Smooth muscle cell (in vitro differentiated cells): ENCODE measurements around the gene CMPK2. TPM values are rescaled to one million over a fixed set of nuclear protein-coding genes. Genes with fewer than 3 reads are reported as not detected.

ENCODE experiments used
- DNase-seq: peaks from one replicate; lab custom pipeline; 2025; ENCODE audit not compliant: unreplicated experiment; lab: John Stamatoyannopoulos, UW
- H2AFZ ChIP-seq: fragments of 200-600 bp; sonication (generic); 2 replicates; pipeline ENCODE4 v1.6.0; 2016; ENCODE audit warnings: antibody characterized with exemption, low read depth, mild to moderate bottlenecking
- H3F3A ChIP-seq: fragments of 200-600 bp; sonication (generic); 2 replicates; pipeline ENCODE4 v1.6.0; 2017; ENCODE audit warnings: antibody characterized with exemption, low read depth
- H3K27ac ChIP-seq: fragments of 200-600 bp; sonication (generic); 2 replicates; pipeline ENCODE4 v1.5.1; 2016; ENCODE audit warnings: low read depth, mild to moderate bottlenecking
- H3K27me3 ChIP-seq: fragments of 200-600 bp; sonication (generic); 2 replicates; pipeline ENCODE4 v1.6.1; 2016; ENCODE audit warnings: low read depth, mild to moderate bottlenecking
- H3K36me3 ChIP-seq: fragments of 200-600 bp; sonication (generic); 2 replicates; pipeline ENCODE4 v1.5.1; 2016; ENCODE audit warnings: low read depth
- H3K4me1 ChIP-seq: fragments of 200-600 bp; sonication (generic); 2 replicates; pipeline ENCODE4 v1.5.1; 2016; ENCODE audit warnings: low read depth
- H3K4me2 ChIP-seq: fragments of 200-600 bp; sonication (generic); 2 replicates; pipeline ENCODE4 v1.6.0; 2016; ENCODE audit warnings: mild to moderate bottlenecking
- H3K4me3 ChIP-seq: fragments of 200-600 bp; sonication (generic); 2 replicates; pipeline ENCODE4 v1.5.1; 2016; ENCODE audit warnings: mild to moderate bottlenecking
- H3K79me2 ChIP-seq: fragments of 200-600 bp; sonication (generic); 2 replicates; pipeline ENCODE4 v1.6.0; 2016; ENCODE audit warnings: low read depth, mild to moderate bottlenecking
- H3K9ac ChIP-seq: fragments of 200-600 bp; sonication (generic); 2 replicates; pipeline ENCODE4 v1.6.0; 2016; ENCODE audit warnings: low read depth
- H3K9me3 ChIP-seq: fragments of 200-600 bp; sonication (generic); replicated peaks from 2 replicates; pipeline ENCODE4 v1.5.1; 2016; ENCODE audit warnings: low read depth
- H4K20me1 ChIP-seq: fragments of 200-600 bp; sonication (generic); 2 replicates; pipeline ENCODE4 v1.6.0; 2016; ENCODE audit warnings: low read depth
- WGBS: methylation state at CpG from one replicate; pipeline ENCODE4 v1.1.7; 2016; ENCODE audit warnings: low lambda C conversion rate; 5-methylcytosine and 5-hydroxymethylcytosine counted together
- polyA plus RNA-seq: library from polyadenylated mRNA; unstranded; fragments of >200 nt; fragmentation: Nextera tagmentation; extraction: Ambion mirVana; gene quantifications from 2 replicates; pipeline ENCODE4 v1.2.1, GENCODE V29; 2016
- total RNA-seq: library from RNA; depleted of rRNA; stranded (reverse); fragments of >200 nt; gene quantifications from 2 replicates; pipeline ENCODE4 v1.2.3, GENCODE V29; 2014
- TF ChIP-seq, protein P1 (sequence below): fragments of 200-600 bp; sonication (generic); IDR thresholded peaks from 2 replicates; pipeline ENCODE4 v1.5.1; 2017; ENCODE audit warnings: borderline replicate concordance, mild to moderate bottlenecking, antibody characterized with exemption; ENCODE audit not compliant: insufficient read depth, poor library complexity, severe bottlenecking

Gene CMPK2
- total and polyA plus RNA-seq, 2 experiments from 2014 or later = 0.19 to 0.31 TPM

DNA sequence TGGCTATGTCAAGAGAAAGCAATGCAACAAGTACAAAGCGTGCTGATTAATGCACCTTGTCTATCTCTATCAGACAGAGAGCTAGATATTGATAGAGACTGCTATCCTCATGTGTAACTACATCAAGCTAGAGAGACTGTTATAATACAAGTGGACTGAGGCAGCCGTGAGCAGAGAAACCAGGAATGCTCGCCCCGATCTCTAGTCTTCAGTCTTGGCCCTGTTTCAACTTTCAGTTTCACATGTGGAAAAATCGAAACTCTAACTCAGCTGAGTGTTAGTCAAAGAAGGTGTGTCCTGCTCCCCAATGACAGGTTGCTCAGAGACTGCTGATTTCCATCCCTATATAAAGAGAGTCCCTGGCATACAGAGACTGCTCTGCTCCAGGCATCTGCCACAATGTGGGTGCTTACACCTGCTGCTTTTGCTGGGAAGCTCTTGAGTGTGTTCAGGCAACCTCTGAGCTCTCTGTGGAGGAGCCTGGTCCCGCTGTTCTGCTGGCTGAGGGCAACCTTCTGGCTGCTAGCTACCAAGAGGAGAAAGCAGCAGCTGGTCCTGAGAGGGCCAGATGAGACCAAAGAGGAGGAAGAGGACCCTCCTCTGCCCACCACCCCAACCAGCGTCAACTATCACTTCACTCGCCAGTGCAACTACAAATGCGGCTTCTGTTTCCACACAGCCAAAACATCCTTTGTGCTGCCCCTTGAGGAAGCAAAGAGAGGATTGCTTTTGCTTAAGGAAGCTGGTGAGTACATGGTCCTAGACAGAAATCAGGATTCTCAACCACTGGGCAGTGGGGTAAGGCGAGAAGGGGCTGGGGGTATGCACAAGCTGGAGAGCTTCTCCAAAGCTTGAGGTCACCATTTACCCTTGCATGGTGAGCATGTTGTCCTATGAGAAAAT lies 11.9 kb upstream of the CMPK2 start, which contains the start of gene RSAD2:
Gene RSAD2, plus strand, starts transcription at position 376 of the 903 bp plus-strand sequence. Its CDS starts 24 bp downstream, at position 400.
- Histone ChIP-seq H3K4me2 (no peak within 1 kb of the TSS), H3K9me3 (no peaks in the 10 kb centered on the region), H3F3A (no peaks in the 10 kb centered on the region), H3K4me3 (no peak within 1 kb of the TSS), H3K36me3 (no peaks in the 10 kb centered on the region), H3K4me1 (no peaks in the 10 kb centered on the region), H3K27ac (no peak within 1 kb of the TSS), H3K9ac (no peak within 1 kb of the TSS), H3K79me2 (no peaks in the 10 kb centered on the region), H4K20me1 (no peaks in the 10 kb centered on the region), H3K27me3 (no peaks in the 10 kb centered on the region), H2AFZ (no peak within 1 kb of the TSS)
- TF ChIP-seq, protein P1, sequence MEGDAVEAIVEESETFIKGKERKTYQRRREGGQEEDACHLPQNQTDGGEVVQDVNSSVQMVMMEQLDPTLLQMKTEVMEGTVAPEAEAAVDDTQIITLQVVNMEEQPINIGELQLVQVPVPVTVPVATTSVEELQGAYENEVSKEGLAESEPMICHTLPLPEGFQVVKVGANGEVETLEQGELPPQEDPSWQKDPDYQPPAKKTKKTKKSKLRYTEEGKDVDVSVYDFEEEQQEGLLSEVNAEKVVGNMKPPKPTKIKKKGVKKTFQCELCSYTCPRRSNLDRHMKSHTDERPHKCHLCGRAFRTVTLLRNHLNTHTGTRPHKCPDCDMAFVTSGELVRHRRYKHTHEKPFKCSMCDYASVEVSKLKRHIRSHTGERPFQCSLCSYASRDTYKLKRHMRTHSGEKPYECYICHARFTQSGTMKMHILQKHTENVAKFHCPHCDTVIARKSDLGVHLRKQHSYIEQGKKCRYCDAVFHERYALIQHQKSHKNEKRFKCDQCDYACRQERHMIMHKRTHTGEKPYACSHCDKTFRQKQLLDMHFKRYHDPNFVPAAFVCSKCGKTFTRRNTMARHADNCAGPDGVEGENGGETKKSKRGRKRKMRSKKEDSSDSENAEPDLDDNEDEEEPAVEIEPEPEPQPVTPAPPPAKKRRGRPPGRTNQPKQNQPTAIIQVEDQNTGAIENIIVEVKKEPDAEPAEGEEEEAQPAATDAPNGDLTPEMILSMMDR = no peak
- no peak for DNase-seq
- WGBS = 89% methylated on average over 10 of the region's 10 CpGs

DNA sequence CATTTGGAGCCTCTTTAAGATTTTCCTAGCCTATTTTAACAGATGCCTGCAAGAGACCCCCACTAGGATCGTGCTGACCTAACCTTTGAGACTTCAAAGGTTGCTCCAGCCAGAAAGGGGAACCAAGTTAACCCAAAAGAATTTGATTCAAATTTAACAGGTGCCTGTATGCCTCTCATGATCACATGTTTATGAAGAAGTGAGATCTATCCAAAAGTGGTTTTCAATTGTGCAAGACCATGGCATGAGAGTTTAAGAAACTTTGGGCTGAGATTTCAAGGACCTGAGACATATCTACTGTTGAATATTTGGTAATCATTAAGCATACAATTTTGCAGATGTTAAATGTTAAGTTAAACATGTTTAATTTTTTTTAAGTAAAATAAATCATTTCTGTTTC lies 10.6 kb upstream of the CMPK2 start:
- TF ChIP-seq, protein P1 = no peak
- DNase-seq = no peak
- H4K20me1 ChIP-seq = no peaks in the 10 kb centered on the region
- no peaks in the 10 kb centered on the region for H3K79me2 ChIP-seq
- H3F3A ChIP-seq = no peaks in the 10 kb centered on the region
- H3K36me3 ChIP-seq = no peaks in the 10 kb centered on the region
- 87% methylated on average over 1 of the region's 1 CpG for WGBS
- H2AFZ ChIP-seq = no peak overlapping the region
- no peak overlapping the region for H3K4me2 ChIP-seq
- no peaks in the 10 kb centered on the region for H3K9me3 ChIP-seq
- H3K4me1 ChIP-seq = no peaks in the 10 kb centered on the region
- no peaks in the 10 kb centered on the region for H3K27me3 ChIP-seq
- H3K9ac ChIP-seq = no peak overlapping the region
- H3K27ac ChIP-seq = no peak overlapping the region
- H3K4me3 ChIP-seq = no peak overlapping the region

DNA sequence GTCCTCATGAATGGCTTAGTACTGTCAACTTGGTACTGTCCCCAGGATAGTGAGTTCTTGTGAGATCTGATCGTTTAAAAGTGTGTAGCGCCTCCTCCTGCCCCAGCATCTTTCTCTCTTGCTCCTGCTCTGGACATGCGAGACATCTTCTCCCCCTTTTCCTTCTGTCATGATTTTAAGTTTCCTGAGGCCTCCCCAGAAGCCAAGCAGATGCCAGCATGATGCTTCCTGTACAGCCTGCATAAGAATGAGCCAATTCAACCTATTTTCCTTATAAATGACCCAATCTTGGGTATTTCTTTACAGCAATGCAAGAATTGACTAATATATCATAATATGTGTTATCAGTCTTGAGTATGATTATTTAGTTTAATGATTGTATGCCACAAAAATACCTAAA lies 8.3 kb upstream of the CMPK2 start:
- Histone ChIP-seq H3K9ac (no peak overlapping the region), H3K4me2 (no peak overlapping the region), H3K79me2 (no peaks in the 10 kb centered on the region), H3F3A (no peaks in the 10 kb centered on the region), H3K36me3 (no peaks in the 10 kb centered on the region), H3K27ac (no peak overlapping the region), H2AFZ (no peak overlapping the region), H3K4me1 (no peaks in the 10 kb centered on the region), H3K4me3 (no peak overlapping the region), H3K9me3 (no peaks in the 10 kb centered on the region), H3K27me3 (peaks cover under 1% of the 10 kb centered on the region), H4K20me1 (no peaks in the 10 kb centered on the region)
- TF ChIP-seq, protein P1 = no peak
- DNase-seq = no peak
- WGBS = 91% methylated on average over 3 of the region's 3 CpGs
